ENCODE results near the gene NOSTRIN. TPM values are rescaled to one million over a fixed set of nuclear protein-coding genes. Genes with fewer than 3 reads are reported as not detected.

Gene NOSTRIN
- total and polyA plus RNA-seq, 2 of the 8 experiments (the other 6 are each of a cell fraction or from before 2014, with no cell fraction given) = not detected

DNA sequence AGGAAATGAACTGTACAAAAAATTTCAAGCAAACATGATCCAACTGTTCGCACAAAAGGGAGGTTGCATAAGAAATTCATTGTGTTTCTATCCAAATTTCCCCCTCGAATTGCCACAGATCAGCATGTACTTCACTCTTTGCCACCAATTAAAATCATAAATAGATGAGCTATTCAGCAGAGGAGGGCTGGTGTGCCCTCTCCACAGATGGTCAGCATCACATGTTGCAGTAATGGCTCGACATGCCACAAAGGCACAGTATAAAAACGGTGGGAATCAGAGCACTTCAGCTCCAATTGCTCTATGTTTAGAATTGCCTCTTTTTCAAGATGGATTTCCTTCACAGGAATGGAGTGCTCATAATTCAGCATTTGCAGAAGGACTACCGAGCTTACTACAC lies 98.6 kb downstream of the NOSTRIN start, which contains the start of gene G6PC2:
Gene G6PC2 (plus strand): TSS at position 289 of the 400 bp plus-strand sequence. CDS start 41 bp downstream, at position 330.
- WGBS, 2 experiments (ENCODE audit: extremely low coverage in 1 of 2, insufficient coverage in 1 of 2, insufficient read length in 1 of 2, insufficient replicate concordance in 2 of 2, low coverage in 1 of 2, low lambda C conversion rate in 2 of 2, missing lambda C conversion rate in 1 of 2) = 89% methylated on average over 5 of the region's 5 CpGs; no CpG with 5 or more reads in 1 of the 2 experiments

More for the DNA sequence above, 98.6 kb downstream of the NOSTRIN start, which contains the start of gene G6PC2:
- H3K9me3 ChIP-seq (ENCODE audit: insufficient read depth in 2 of 2, low read depth in 1 of 2, low read length in 1 of 2) = no peaks in the 10 kb centered on the region
- H3K4me3 ChIP-seq (ENCODE audit: extremely low read depth in 1 of 4, insufficient read depth in 2 of 4, low read depth in 3 of 4, low read length in 4 of 4) = no peak within 1 kb of the TSS
- H3K4me2 ChIP-seq (ENCODE audit: insufficient read depth in 1 of 2, low read depth in 2 of 2, low read length in 2 of 2) = no peak within 1 kb of the TSS
- ChIA-PET CTCF (ENCODE audit: partially characterized antibody) (no interaction called here), POLR2A (ENCODE audit: partially characterized antibody) (no interaction called here)
- no peaks in the 10 kb centered on the region for H3K79me1 ChIP-seq (ENCODE audit: low read depth, low read length)
- H3K56ac ChIP-seq (replicated peaks; ENCODE audit: insufficient read length, low read depth, low read length) = no peak within 1 kb of the TSS
- H3K36me3 ChIP-seq (ENCODE audit: control insufficient read depth in 2 of 4, insufficient read depth in 4 of 4, low read length in 3 of 4) = no peaks in the 10 kb centered on the region
- H3K4me1 ChIP-seq (replicated peaks in 1 of 4; ENCODE audit: control insufficient read depth in 3 of 4, insufficient read depth in 4 of 4, low read length in 3 of 4) = peaks cover 0 to 2% (median 0%) of the 10 kb centered on the region in 4 experiments; a peak in 1 of 7 replicates
- DNase-seq (ENCODE audit: low read depth in 1 of 2, low spot score in 2 of 2) = no peak
- no peak for FAIRE-seq
- no peaks in the 10 kb centered on the region for H3K27me3 ChIP-seq (replicated peaks in 1 of 4; ENCODE audit: control insufficient read depth in 3 of 4, extremely low read depth in 1 of 4, insufficient read depth in 3 of 4, low read length in 3 of 4)
- no peaks in the 10 kb centered on the region for H3K23me2 ChIP-seq (ENCODE audit: low read depth, low read length)
- TF ChIP-seq CHD1 (IDR thresholded peaks at IDR 0.05; ENCODE audit: low read depth, low read length) (no peak), CTBP2 (IDR thresholded peaks at IDR 0.05; ENCODE audit: borderline replicate concordance, insufficient read depth, insufficient read length, low read length) (no peak)
- H2BK12ac ChIP-seq (ENCODE audit: low read depth, low read length) = no peak within 1 kb of the TSS
- no peak within 1 kb of the TSS for H2BK15ac ChIP-seq (ENCODE audit: low read length)
- no peak within 1 kb of the TSS for H2AK5ac ChIP-seq (ENCODE audit: low read depth, low read length)
- H4K20me1 ChIP-seq (replicated peaks in 1 of 2; ENCODE audit: control insufficient read depth in 1 of 2, insufficient read depth in 2 of 2, low read length in 2 of 2) = no peaks in the 10 kb centered on the region
- no peak within 1 kb of the TSS for H2AFZ ChIP-seq (ENCODE audit: low read length)
- no peak within 1 kb of the TSS for H3K27ac ChIP-seq (ENCODE audit: low read depth, low read length)
- H2BK5ac ChIP-seq (ENCODE audit: low read depth, low read length) = no peak within 1 kb of the TSS
- peak within 1 kb of the TSS; percentile 17 for H3K14ac ChIP-seq (ENCODE audit: insufficient read length)
- no peak within 1 kb of the TSS for H4K8ac ChIP-seq (ENCODE audit: extremely low read depth, insufficient read depth, low read length)
- H4K91ac ChIP-seq (replicated peaks; ENCODE audit: insufficient read length, low read length) = no peak within 1 kb of the TSS
- no peak within 1 kb of the TSS for H2BK120ac ChIP-seq (replicated peaks; ENCODE audit: low read depth, low read length)
- no peak within 1 kb of the TSS for H2BK20ac ChIP-seq (ENCODE audit: low read length)
- no peak within 1 kb of the TSS for H3K18ac ChIP-seq (ENCODE audit: extremely low read depth, low read length)
- no peak within 1 kb of the TSS for H3K9ac ChIP-seq (replicated peaks in 1 of 4; ENCODE audit: extremely low read depth in 1 of 4, low read depth in 3 of 4, low read length in 3 of 4)
- H3K23ac ChIP-seq (ENCODE audit: insufficient read length) = no peak within 1 kb of the TSS
- no peak within 1 kb of the TSS for H3K4ac ChIP-seq (replicated peaks; ENCODE audit: insufficient read length, low read depth, low read length)
- no peak within 1 kb of the TSS for H4K5ac ChIP-seq (ENCODE audit: insufficient read length, low read depth, low read length)
- no peaks in the 10 kb centered on the region for H3K79me2 ChIP-seq (ENCODE audit: control insufficient read depth in 1 of 2, insufficient read depth in 2 of 2, low read length in 2 of 2)

Measured in H1 (cell line).